SK-N-SH treated with all-trans-retinoic acid at 6 μM for 48 hours (cell line): ENCODE data around the gene ZNF319.

Experiments
- ATAC-seq: fragments of 200-7000 bp; cut with Tn5 transposase; 3 replicates; pipeline ENCODE4 v1.9.1; 2020; ENCODE audit warnings: mild to moderate bottlenecking, moderate library complexity
- ARNTL ChIP-seq: fragments of 450-650 bp; formaldehyde crosslinking; IDR thresholded peaks from 2 replicates; pipeline ENCODE4 v1.5.0; 2020; ENCODE audit warnings: low read depth, mild to moderate bottlenecking, moderate library complexity, borderline replicate concordance
- BACH2 ChIP-seq: fragments of 250-450 bp; sonication (Bioruptor Pico); IDR thresholded peaks from 2 replicates; pipeline ENCODE4 v1.9.0; 2021; ENCODE audit warnings: mild to moderate bottlenecking, borderline replicate concordance
- CREB5 ChIP-seq: fragments of 250-450 bp; sonication (Bioruptor Pico); IDR thresholded peaks from 2 replicates; pipeline ENCODE4 v1.5.1; 2020; ENCODE audit warnings: low read depth, mild to moderate bottlenecking, moderate library complexity
- CSDC2 ChIP-seq: fragments of 250-450 bp; sonication (Bioruptor Pico); IDR thresholded peaks from 2 replicates; pipeline ENCODE4 v1.5.0; 2020; ENCODE audit warnings: mild to moderate bottlenecking, moderate library complexity
- ESRRG ChIP-seq: fragments of 250-450 bp; sonication (Bioruptor Pico); IDR thresholded peaks from 2 replicates; pipeline ENCODE4 v1.6.1; 2021; ENCODE audit warnings: mild to moderate bottlenecking
- GLIS3 ChIP-seq: fragments of 250-450 bp; sonication (Bioruptor Pico); IDR thresholded peaks from 2 replicates; pipeline ENCODE4 v1.5.0; 2020; ENCODE audit warnings: mild to moderate bottlenecking, moderate library complexity
- ISL1 ChIP-seq: fragments of 250-450 bp; sonication (Bioruptor Pico); IDR thresholded peaks from 2 replicates; pipeline ENCODE4 v2.1.2; 2022; ENCODE audit warnings: mild to moderate bottlenecking, moderate library complexity
- OSR1 ChIP-seq: fragments of 250-450 bp; sonication (Bioruptor Pico); IDR thresholded peaks from 2 replicates; pipeline ENCODE4 v1.8.0; 2022; ENCODE audit warnings: moderate library complexity, mild to moderate bottlenecking, inconsistent platforms
- PATZ1 ChIP-seq: fragments of 250-450 bp; sonication (Bioruptor Pico); IDR thresholded peaks from 2 replicates; pipeline ENCODE4 v1.8.0; 2020; ENCODE audit warnings: mild to moderate bottlenecking, moderate library complexity, borderline replicate concordance
- POU6F1 ChIP-seq: fragments of 250-450 bp; sonication (Bioruptor Pico); IDR thresholded peaks from 2 replicates; pipeline ENCODE4 v1.8.0; 2021; ENCODE audit warnings: low read depth, mild to moderate bottlenecking, moderate library complexity, borderline replicate concordance
- PPARA ChIP-seq: fragments of 250-450 bp; sonication (Bioruptor Pico); IDR thresholded peaks from 2 replicates; pipeline ENCODE4 v1.5.0; 2020; ENCODE audit warnings: mild to moderate bottlenecking, borderline replicate concordance
- RARB ChIP-seq: fragments of 250-450 bp; sonication (Bioruptor Pico); IDR thresholded peaks from 2 replicates; pipeline ENCODE4 v1.8.0; 2021; ENCODE audit warnings: mild to moderate bottlenecking, moderate library complexity
- SNAI2 ChIP-seq: fragments of 250-450 bp; sonication (Bioruptor Pico); IDR thresholded peaks from 2 replicates; pipeline ENCODE4 v1.5.0; 2020; ENCODE audit warnings: mild to moderate bottlenecking, moderate library complexity
- TCF4 ChIP-seq: fragments of 250-450 bp; sonication (Bioruptor Pico); IDR thresholded peaks from 2 replicates; pipeline ENCODE4 v1.8.0; 2021; ENCODE audit warnings: mild to moderate bottlenecking, moderate library complexity, borderline replicate concordance
- TOX ChIP-seq: fragments of 250-450 bp; sonication (Bioruptor Pico); IDR thresholded peaks from 2 replicates; pipeline ENCODE4 v1.8.0; 2021; ENCODE audit warnings: mild to moderate bottlenecking, moderate library complexity, borderline replicate concordance
- ZFP3 ChIP-seq: fragments of 250-450 bp; sonication (Bioruptor Pico); IDR thresholded peaks from 2 replicates; pipeline ENCODE4 v1.5.0; 2020; ENCODE audit warnings: mild to moderate bottlenecking, moderate library complexity
- ZFP30 ChIP-seq: fragments of 450-650 bp; formaldehyde crosslinking; IDR thresholded peaks from 2 replicates; pipeline ENCODE4 v1.5.0; 2022; ENCODE audit warnings: mild to moderate bottlenecking, moderate library complexity
- ZNF565 ChIP-seq: fragments of 450-650 bp; formaldehyde crosslinking; conservative IDR thresholded peaks from 2 replicates; pipeline ENCODE4 v1.5.0; 2020; ENCODE audit warnings: low read depth, mild to moderate bottlenecking, moderate library complexity
- ZNF70 ChIP-seq: fragments of 450-650 bp; formaldehyde crosslinking; IDR thresholded peaks from 2 replicates; pipeline ENCODE4 v1.5.0; 2020; ENCODE audit warnings: mild to moderate bottlenecking, moderate library complexity
- ZNF8 ChIP-seq: fragments of 450-650 bp; formaldehyde crosslinking; IDR thresholded peaks from 2 replicates; pipeline ENCODE4 v1.5.0; 2020; ENCODE audit warnings: mild to moderate bottlenecking, moderate library complexity

Gene ZNF319

GRCh38 chr16:57948027-57948426, 52.4 kb downstream of the ZNF319 start (continued):
- no peak for TF ChIP-seq POU6F1 (CRISPR knock-in tag)

- ATAC-seq = no peak
- TF ChIP-seq ZFP3 (CRISPR knock-in tag) (no peak), OSR1 (CRISPR knock-in tag) (no peak), ZNF70 (CRISPR knock-in tag) (no peak), PPARA (CRISPR knock-in tag) (no peak), ZFP30 (CRISPR knock-in tag) (no peak), ARNTL (CRISPR knock-in tag) (no peak), SNAI2 (CRISPR knock-in tag) (no peak), TOX (CRISPR knock-in tag) (no peak), CSDC2 (CRISPR knock-in tag) (no peak), ZNF565 (no peak), GLIS3 (CRISPR knock-in tag) (no peak), ISL1 (CRISPR knock-in tag) (no peak), BACH2 (CRISPR knock-in tag) (no peak), POU6F1 (CRISPR knock-in tag) (no peak), TCF4 (CRISPR knock-in tag) (no peak)
These were observed 53.2 kb downstream of the ZNF319 start for GRCh38 chr16:57947261-57947660.

- ATAC-seq = no peak
- TF ChIP-seq TCF4 (CRISPR knock-in tag) (no peak), TOX (CRISPR knock-in tag) (no peak), PATZ1 (no peak)
These were observed 54.2 kb downstream of the ZNF319 start for GRCh38 chr16:57946181-57946801.

- no peak for ATAC-seq
- TF ChIP-seq PPARA (CRISPR knock-in tag) (no peak), ISL1 (CRISPR knock-in tag) (no peak), ZFP30 (CRISPR knock-in tag) (no peak), ZNF8 (CRISPR knock-in tag) (no peak), ZNF70 (CRISPR knock-in tag) (no peak), ZNF565 (no peak), TCF4 (CRISPR knock-in tag) (no peak), PATZ1 (no peak), SNAI2 (CRISPR knock-in tag) (no peak), ARNTL (CRISPR knock-in tag) (no peak), CREB5 (CRISPR knock-in tag) (no peak), ESRRG (CRISPR knock-in tag) (no peak), CSDC2 (CRISPR knock-in tag) (no peak), RARB (CRISPR knock-in tag) (no peak), BACH2 (CRISPR knock-in tag) (no peak)
These were observed 54.7 kb downstream of the ZNF319 start for GRCh38 chr16:57945740-57946138.
